ENCODE measurements around the gene CNTNAP5. TPM values are rescaled to one million over a fixed set of nuclear protein-coding genes. Genes with fewer than 3 reads are reported as not detected.

The CNTNAP5 gene
- total and polyA plus RNA-seq, 9 of the 15 experiments (the other 6 are each of a cell fraction or from before 2014, with no cell fraction given): not detected

GRCh38 chr2:124261456-124261855 lies 236.4 kb downstream of the CNTNAP5 start:
- H3K9me3 ChIP-seq (replicated peaks; ENCODE audit: control insufficient read depth, insufficient read depth, low read depth, low read length): no peaks in the 10 kb centered on the region
- H3K9ac ChIP-seq (ENCODE audit: insufficient read depth in 1 of 2, low read depth in 2 of 2, low read length in 2 of 2): no peak overlapping the region
- 2% methylated on average over 5 of the region's 5 CpGs for WGBS (ENCODE audit: insufficient coverage, low coverage, missing lambda C conversion rate)
- ChIA-PET CTCF (ENCODE audit: low intra/inter-chr PET ratio) (no interaction called here), POLR2A (no interaction called here)
- no peaks in the 10 kb centered on the region for H3K4me1 ChIP-seq (replicated peaks in 1 of 2; ENCODE audit: control insufficient read depth in 2 of 2, insufficient read depth in 2 of 2, low read length in 2 of 2)
- BruUV-seq (replicated peaks): no TSS peak
- H3K27me3 ChIP-seq (ENCODE audit: control insufficient read depth in 2 of 2, insufficient read depth in 2 of 2, low read length in 2 of 2): no peaks in the 10 kb centered on the region
- no peak overlapping the region for H2AFZ ChIP-seq (ENCODE audit: low read depth, low read length)
- H4K20me1 ChIP-seq (replicated peaks; ENCODE audit: control insufficient read depth, insufficient read depth, low read length): no peaks in the 10 kb centered on the region
- intact Hi-C loops (cut with micrococcal nuclease): no loop called here
- in situ Hi-C loops (cut with MboI): no loop called here
- no peaks in the 10 kb centered on the region for H3K9me1 ChIP-seq (ENCODE audit: control insufficient read depth, insufficient read depth, low read length)
- no peaks in the 10 kb centered on the region for H3K79me2 ChIP-seq (ENCODE audit: control insufficient read depth, insufficient read depth, low read length)
- DNase-seq (ENCODE audit: extremely low read depth in 1 of 4, low spot score in 3 of 4): no peak
- no peak overlapping the region for H3K27ac ChIP-seq (ENCODE audit: extremely low read depth, low read depth, low read length)
- TF ChIP-seq KDM4B (IDR thresholded peaks at IDR 0.05; ENCODE audit: borderline replicate concordance in 2 of 2, low read depth in 1 of 2) (no peak), GATA2 (CRISPR knock-in tag; IDR thresholded peaks at IDR 0.05) (no peak), L3MBTL2 (IDR thresholded peaks at IDR 0.05) (no peak), MCM3 (IDR thresholded peaks at IDR 0.05) (no peak), TAF7 (tag; IDR thresholded peaks at IDR 0.05) (no peak), PHB (CRISPR knock-in tag; IDR thresholded peaks at IDR 0.05) (no peak), CGGBP1 (CRISPR knock-in tag; IDR thresholded peaks at IDR 0.05) (no peak), CXXC5 (CRISPR knock-in tag; IDR thresholded peaks at IDR 0.05) (no peak), ZNF644 (tag; IDR thresholded peaks at IDR 0.05; ENCODE audit: low read depth) (no peak), ZSCAN29 (IDR thresholded peaks at IDR 0.05) (no peak), PRMT5 (CRISPR knock-in tag; IDR thresholded peaks at IDR 0.05) (no peak), ZNF551 (CRISPR knock-in tag; IDR thresholded peaks at IDR 0.05) (no peak), TBP (optimal IDR thresholded peaks at IDR 0.05; ENCODE audit: low read depth, low read length) (no peak), NR2C1 (IDR thresholded peaks at IDR 0.05) (no peak), NR2C1 (tag; IDR thresholded peaks at IDR 0.05) (no peak), HCFC1 (IDR thresholded peaks at IDR 0.05; ENCODE audit: low read depth, low read length) (no peak), MYBL2 (IDR thresholded peaks at IDR 0.05; ENCODE audit: low read depth) (no peak), MYBL2 (CRISPR knock-in tag; IDR thresholded peaks at IDR 0.05; ENCODE audit: borderline replicate concordance) (no peak), HEY1 (CRISPR knock-in tag; IDR thresholded peaks at IDR 0.05; ENCODE audit: borderline replicate concordance) (no peak), SLC30A9 (CRISPR knock-in tag; IDR thresholded peaks at IDR 0.05) (no peak), TCF15 (CRISPR knock-in tag; IDR thresholded peaks at IDR 0.05) (no peak)
- TF ChIP-seq, protein P1, sequence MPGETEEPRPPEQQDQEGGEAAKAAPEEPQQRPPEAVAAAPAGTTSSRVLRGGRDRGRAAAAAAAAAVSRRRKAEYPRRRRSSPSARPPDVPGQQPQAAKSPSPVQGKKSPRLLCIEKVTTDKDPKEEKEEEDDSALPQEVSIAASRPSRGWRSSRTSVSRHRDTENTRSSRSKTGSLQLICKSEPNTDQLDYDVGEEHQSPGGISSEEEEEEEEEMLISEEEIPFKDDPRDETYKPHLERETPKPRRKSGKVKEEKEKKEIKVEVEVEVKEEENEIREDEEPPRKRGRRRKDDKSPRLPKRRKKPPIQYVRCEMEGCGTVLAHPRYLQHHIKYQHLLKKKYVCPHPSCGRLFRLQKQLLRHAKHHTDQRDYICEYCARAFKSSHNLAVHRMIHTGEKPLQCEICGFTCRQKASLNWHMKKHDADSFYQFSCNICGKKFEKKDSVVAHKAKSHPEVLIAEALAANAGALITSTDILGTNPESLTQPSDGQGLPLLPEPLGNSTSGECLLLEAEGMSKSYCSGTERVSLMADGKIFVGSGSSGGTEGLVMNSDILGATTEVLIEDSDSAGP (CRISPR knock-in tag; IDR thresholded peaks at IDR 0.05): no peak
- no peak for FAIRE-seq
- no peak overlapping the region for H3K4me3 ChIP-seq
- H3K36me3 ChIP-seq (ENCODE audit: control insufficient read depth, insufficient read depth, low read length): no peaks in the 10 kb centered on the region
- H3K4me2 ChIP-seq (ENCODE audit: insufficient read depth, low read length): no peak overlapping the region
- ATAC-seq: no peak

Data from K562 (cell line).